ENCODE data around the gene SOX6. TPM values are rescaled to one million over a fixed set of nuclear protein-coding genes. Genes with fewer than 3 reads are reported as not detected.
"Not testable (repeated sequence)": the region's sequence is repeated elsewhere in the genome, so short reads cannot be mapped to it uniquely, and the experiment has no call there.

SOX6 gene
- polyA plus RNA-seq, 1 donor, result 44.1 TPM

GRCh38 chr11:16155448-16155847, 200.9 kb downstream of the SOX6 start:
- H3K4me3 ChIP-seq (ENCODE audit: low read length), result no peak overlapping the region
- DNase-seq, result peak in 1 of 2 donors; percentile 50
- H3K27ac ChIP-seq (ENCODE audit: low read length), result peak overlapping the region; percentile 43
- no peaks in the 10 kb centered on the region for H3K27me3 ChIP-seq (ENCODE audit: control insufficient read depth, insufficient read depth, low read length)
- no peaks in the 10 kb centered on the region for H3K9me3 ChIP-seq (ENCODE audit: control insufficient read depth, low read depth, low read length)
- no peaks in the 10 kb centered on the region for H3K36me3 ChIP-seq (ENCODE audit: control insufficient read depth, insufficient read depth, low read length)
- H3K4me1 ChIP-seq (ENCODE audit: control insufficient read depth, insufficient read depth, low read length), result peaks cover 10% of the 10 kb centered on the region

DNA sequence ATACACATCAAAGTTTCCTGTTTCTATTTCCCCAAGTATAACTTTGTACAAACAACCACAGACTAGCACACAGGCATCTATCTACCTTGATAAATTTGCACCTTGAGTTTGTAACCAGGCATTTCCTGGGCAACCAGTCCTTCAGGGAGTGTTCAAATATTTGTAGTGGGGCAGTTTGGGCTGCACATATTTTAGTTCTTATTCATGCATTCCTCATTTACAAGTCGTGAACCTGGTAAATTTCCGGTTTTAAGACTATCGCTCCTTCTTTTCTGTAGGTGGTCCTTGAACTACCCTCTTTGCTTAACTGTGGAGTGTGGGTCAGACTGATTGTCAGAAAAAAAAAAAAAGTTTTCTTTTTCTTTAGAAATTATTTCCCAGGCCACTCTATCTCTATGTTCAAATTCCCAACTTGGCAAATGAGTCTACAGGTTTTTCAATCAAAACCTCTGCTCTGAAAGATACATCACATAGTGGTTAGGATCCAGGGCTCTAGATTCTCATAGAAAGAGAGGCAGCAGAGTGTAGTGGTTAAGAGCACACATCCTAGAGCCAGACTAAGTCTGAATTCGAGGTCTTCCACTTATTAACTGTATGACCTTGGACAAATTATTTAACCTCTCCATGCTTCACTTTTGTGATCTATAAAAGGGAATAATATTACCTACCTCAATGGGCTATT, 201.5 kb downstream of the SOX6 start:
- Histone ChIP-seq H3K36me3 (ENCODE audit: control insufficient read depth, insufficient read depth, low read length) (no peaks in the 10 kb centered on the region), H3K27ac (ENCODE audit: low read length) (peak overlapping the region; percentile 43), H3K27me3 (ENCODE audit: control insufficient read depth, insufficient read depth, low read length) (no peaks in the 10 kb centered on the region), H3K9me3 (ENCODE audit: control insufficient read depth, low read depth, low read length) (no peaks in the 10 kb centered on the region), H3K4me3 (ENCODE audit: low read length) (no peak overlapping the region), H3K4me1 (ENCODE audit: control insufficient read depth, insufficient read depth, low read length) (peaks cover 10% of the 10 kb centered on the region)
- WGBS (ENCODE audit: insufficient coverage, low lambda C conversion rate), result no CpG with 5 or more reads among the region's 4 CpGs
- no peak for DNase-seq

GRCh38 chr11:16153951-16154350, 202.4 kb downstream of the SOX6 start:
- 55% methylated on average over 2 of the region's 2 CpGs for WGBS (ENCODE audit: insufficient coverage, low lambda C conversion rate)
- no peak overlapping the region for H3K27ac ChIP-seq (ENCODE audit: low read length)
- no peak for DNase-seq
- H3K9me3 ChIP-seq (ENCODE audit: control insufficient read depth, low read depth, low read length), result no peaks in the 10 kb centered on the region
- H3K27me3 ChIP-seq (ENCODE audit: control insufficient read depth, insufficient read depth, low read length), result no peaks in the 10 kb centered on the region
- H3K36me3 ChIP-seq (ENCODE audit: control insufficient read depth, insufficient read depth, low read length), result no peaks in the 10 kb centered on the region
- peaks cover 16% of the 10 kb centered on the region for H3K4me1 ChIP-seq (ENCODE audit: control insufficient read depth, insufficient read depth, low read length)
- no peak overlapping the region for H3K4me3 ChIP-seq (ENCODE audit: low read length)

- Histone ChIP-seq H3K36me3 (ENCODE audit: control insufficient read depth, insufficient read depth, low read length) (no peaks in the 10 kb centered on the region), H3K27me3 (ENCODE audit: control insufficient read depth, insufficient read depth, low read length) (no peaks in the 10 kb centered on the region), H3K4me1 (ENCODE audit: control insufficient read depth, insufficient read depth, low read length) (peaks cover 21% of the 10 kb centered on the region), H3K9me3 (ENCODE audit: control insufficient read depth, low read depth, low read length) (no peaks in the 10 kb centered on the region), H3K27ac (ENCODE audit: low read length) (no peak overlapping the region), H3K4me3 (ENCODE audit: low read length) (no peak overlapping the region)
- WGBS (ENCODE audit: insufficient coverage, low lambda C conversion rate), result 88% methylated on average over 4 of the region's 6 CpGs
- DNase-seq, result no peak
Observed at GRCh38 chr11:16151138-16151537, 205.2 kb downstream of the SOX6 start.

- Histone ChIP-seq H3K36me3 (ENCODE audit: control insufficient read depth, insufficient read depth, low read length) (no peaks in the 10 kb centered on the region), H3K4me3 (ENCODE audit: low read length) (no peak overlapping the region), H3K27ac (ENCODE audit: low read length) (peak overlapping the region; percentile 18), H3K4me1 (ENCODE audit: control insufficient read depth, insufficient read depth, low read length) (peaks cover 15% of the 10 kb centered on the region), H3K9me3 (ENCODE audit: control insufficient read depth, low read depth, low read length) (no peaks in the 10 kb centered on the region), H3K27me3 (ENCODE audit: control insufficient read depth, insufficient read depth, low read length) (no peaks in the 10 kb centered on the region)
- no peak for DNase-seq
- 40% methylated on average over 1 of the region's 1 CpG for WGBS (ENCODE audit: insufficient coverage, low lambda C conversion rate)
Observed at GRCh38 chr11:16149476-16149875, 206.9 kb downstream of the SOX6 start.

- WGBS (ENCODE audit: insufficient coverage, low lambda C conversion rate), result 20% methylated on average over 1 of the region's 8 CpGs
- H3K27me3 ChIP-seq (ENCODE audit: control insufficient read depth, insufficient read depth, low read length), result no peaks in the 10 kb centered on the region
- H3K27ac ChIP-seq (ENCODE audit: low read length), result peak overlapping the region; percentile 17
- no peaks in the 10 kb centered on the region for H3K9me3 ChIP-seq (ENCODE audit: control insufficient read depth, low read depth, low read length)
- DNase-seq, result peak; percentile 17 to 67
- no peaks in the 10 kb centered on the region for H3K36me3 ChIP-seq (ENCODE audit: control insufficient read depth, insufficient read depth, low read length)
- H3K4me1 ChIP-seq (ENCODE audit: control insufficient read depth, insufficient read depth, low read length), result peaks cover 15% of the 10 kb centered on the region
- H3K4me3 ChIP-seq (ENCODE audit: low read length), result no peak overlapping the region
Observed at GRCh38 chr11:16148301-16148931, 207.9 kb downstream of the SOX6 start.

DNA sequence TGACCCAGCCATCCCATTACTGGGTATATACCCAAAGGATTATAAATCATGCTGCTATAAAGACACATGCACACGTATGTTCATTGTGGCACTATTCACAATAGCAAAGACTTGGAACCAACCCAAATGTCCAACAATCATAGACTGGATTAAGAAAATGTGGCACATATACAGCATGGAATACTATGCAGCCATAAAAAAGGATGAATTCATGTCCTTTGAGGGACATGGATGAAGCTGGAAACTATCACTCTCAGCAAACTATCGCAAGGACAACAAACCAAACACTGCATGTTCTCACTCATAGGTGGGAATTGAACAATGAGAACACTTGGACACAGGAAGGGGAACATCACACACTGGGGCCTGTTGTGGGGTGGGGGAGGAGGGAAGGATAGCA, 209.4 kb downstream of the SOX6 start:
- H3K4me1 ChIP-seq (ENCODE audit: control insufficient read depth, insufficient read depth, low read length), result peaks cover 15% of the 10 kb centered on the region
- not testable (repeated sequence) for H3K27ac ChIP-seq (ENCODE audit: low read length); H3K36me3 ChIP-seq (ENCODE audit: control insufficient read depth, insufficient read depth, low read length); H3K9me3 ChIP-seq (ENCODE audit: control insufficient read depth, low read depth, low read length); DNase-seq; H3K27me3 ChIP-seq (ENCODE audit: control insufficient read depth, insufficient read depth, low read length); H3K4me3 ChIP-seq (ENCODE audit: low read length)
- WGBS (ENCODE audit: insufficient coverage, low lambda C conversion rate), result no CpG with 5 or more reads among the region's 2 CpGs

- WGBS (ENCODE audit: insufficient coverage, low lambda C conversion rate), result no CpG with 5 or more reads among the region's 7 CpGs
- H3K9me3 ChIP-seq (ENCODE audit: control insufficient read depth, low read depth, low read length); H3K36me3 ChIP-seq (ENCODE audit: control insufficient read depth, insufficient read depth, low read length); H3K27me3 ChIP-seq (ENCODE audit: control insufficient read depth, insufficient read depth, low read length); H3K27ac ChIP-seq (ENCODE audit: low read length); DNase-seq; H3K4me1 ChIP-seq (ENCODE audit: control insufficient read depth, insufficient read depth, low read length); H3K4me3 ChIP-seq (ENCODE audit: low read length): not testable (repeated sequence)
Observed at GRCh38 chr11:16141614-16142013, 214.7 kb downstream of the SOX6 start.

DNA sequence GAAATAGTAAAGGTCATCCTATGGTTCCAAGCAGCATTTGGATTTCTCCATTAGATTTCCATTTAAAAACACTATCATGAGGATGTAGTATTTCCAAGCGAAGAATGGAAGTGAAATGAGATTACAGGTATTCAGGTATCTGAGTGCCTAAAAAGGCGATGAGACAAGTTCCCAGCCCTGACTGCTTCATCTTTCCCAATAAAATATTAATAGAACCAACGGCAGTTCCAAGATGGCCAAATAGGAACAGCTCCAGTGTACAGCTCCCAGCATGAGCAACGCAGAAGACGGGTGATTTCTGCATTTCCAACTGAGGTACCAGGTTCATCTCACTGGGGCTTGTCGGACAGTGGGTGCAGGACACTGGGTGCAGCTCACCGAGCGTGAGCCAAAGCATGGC, 215.2 kb downstream of the SOX6 start:
- H3K27ac ChIP-seq (ENCODE audit: low read length); H3K36me3 ChIP-seq (ENCODE audit: control insufficient read depth, insufficient read depth, low read length); H3K27me3 ChIP-seq (ENCODE audit: control insufficient read depth, insufficient read depth, low read length); H3K9me3 ChIP-seq (ENCODE audit: control insufficient read depth, low read depth, low read length); DNase-seq; H3K4me1 ChIP-seq (ENCODE audit: control insufficient read depth, insufficient read depth, low read length); H3K4me3 ChIP-seq (ENCODE audit: low read length): not testable (repeated sequence)
- 100% methylated on average over 1 of the region's 8 CpGs for WGBS (ENCODE audit: insufficient coverage, low lambda C conversion rate)

DNA sequence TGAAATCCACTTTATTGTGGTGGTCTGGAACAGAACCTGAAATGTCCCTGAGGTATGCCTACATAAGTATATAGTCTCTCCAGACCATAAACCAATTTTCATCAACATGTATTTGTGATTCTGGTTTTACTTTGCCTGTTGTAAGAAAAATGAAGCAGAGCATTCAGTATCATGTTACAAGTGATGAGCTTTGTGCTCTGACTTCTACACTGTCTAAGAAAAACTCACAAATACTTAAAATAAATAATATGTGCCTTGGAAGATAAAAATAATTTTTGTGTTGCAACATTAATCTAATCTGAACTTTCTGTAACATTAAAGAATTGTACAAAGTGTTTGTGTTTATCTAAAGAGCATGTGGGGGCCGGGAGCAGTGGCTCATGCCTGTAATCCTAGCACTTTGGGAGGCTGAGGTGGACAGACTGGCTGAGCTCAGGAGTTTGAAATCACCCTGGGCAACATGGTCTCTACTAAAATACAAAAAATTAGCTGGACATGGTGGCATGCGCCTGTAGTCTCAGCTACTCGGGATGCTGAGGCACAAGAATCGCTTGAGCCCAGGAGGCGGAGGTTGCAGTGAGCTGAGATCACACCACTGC, 219.5 kb downstream of the SOX6 start:
- WGBS (ENCODE audit: insufficient coverage, low lambda C conversion rate), result no CpG with 5 or more reads among the region's 5 CpGs
- Histone ChIP-seq H3K27me3 (ENCODE audit: control insufficient read depth, insufficient read depth, low read length) (no peaks in the 10 kb centered on the region), H3K4me3 (ENCODE audit: low read length) (no peak overlapping the region), H3K36me3 (ENCODE audit: control insufficient read depth, insufficient read depth, low read length) (no peaks in the 10 kb centered on the region), H3K4me1 (ENCODE audit: control insufficient read depth, insufficient read depth, low read length) (no peaks in the 10 kb centered on the region), H3K9me3 (ENCODE audit: control insufficient read depth, low read depth, low read length) (peaks cover 4% of the 10 kb centered on the region), H3K27ac (ENCODE audit: low read length) (no peak overlapping the region)
- no peak for DNase-seq

GRCh38 chr11:16133867-16134266, 222.5 kb downstream of the SOX6 start:
- no peaks in the 10 kb centered on the region for H3K9me3 ChIP-seq (ENCODE audit: control insufficient read depth, low read depth, low read length)
- no peak for DNase-seq
- no peaks in the 10 kb centered on the region for H3K4me1 ChIP-seq (ENCODE audit: control insufficient read depth, insufficient read depth, low read length)
- H3K27ac ChIP-seq (ENCODE audit: low read length), result no peak overlapping the region
- WGBS (ENCODE audit: insufficient coverage, low lambda C conversion rate), result no CpG with 5 or more reads among the region's 3 CpGs
- no peaks in the 10 kb centered on the region for H3K36me3 ChIP-seq (ENCODE audit: control insufficient read depth, insufficient read depth, low read length)
- no peak overlapping the region for H3K4me3 ChIP-seq (ENCODE audit: low read length)
- H3K27me3 ChIP-seq (ENCODE audit: control insufficient read depth, insufficient read depth, low read length), result no peaks in the 10 kb centered on the region
